AG04450 (cell line): Measurements from ENCODE around the gene PIKFYVE. TPM values are rescaled to one million over a fixed set of nuclear protein-coding genes. Genes with fewer than 3 reads are reported as not detected.

Source experiments
- CTCF ChIA-PET: fragments of 300-600, 350-600 bp; formaldehyde crosslinking; extraction: SDS; loops from one replicate; lab custom pipeline; 2022; ENCODE audit warnings: antibody characterized with exemption, inconsistent platforms; lab: Charles Lee
- POLR2A ChIA-PET: fragments of 350-600 bp; formaldehyde crosslinking; extraction: SDS; loops from one replicate; lab custom pipeline; 2021; ENCODE audit warnings: antibody characterized with exemption, inconsistent platforms; lab: Yijun Ruan, JAX
- DNase-seq: peaks from one replicate; pipeline ENCODE4 v3.0.0-alpha.2; 2011; ENCODE audit warnings: low read depth, low spot score
- H3K27ac ChIP-seq: one replicate; pipeline ENCODE4 v1.5.1; 2012; ENCODE audit warnings: low read depth, low read length, control low read depth
- H3K27me3 ChIP-seq: one replicate; pipeline ENCODE4 v1.6.0; 2012; ENCODE audit warnings: low read length; ENCODE audit not compliant: control insufficient read depth, insufficient read depth
- H3K4me3 ChIP-seq: 2 replicates; pipeline ENCODE4 v1.5.1; 2011; ENCODE audit warnings: mild to moderate bottlenecking, low read depth, low read length, control low read depth
- H3K9me3 ChIP-seq: 2 replicates; pipeline ENCODE4 v1.5.1; 2012; ENCODE audit warnings: low read length; ENCODE audit not compliant: control insufficient read depth, insufficient read depth
- polyA plus RNA-seq: library from polyadenylated mRNA; depleted of rRNA; stranded (reverse); fragments of >200 nt; gene quantifications from 2 replicates; pipeline ENCODE4 v1.2.3, GENCODE V29; 2011
- TF ChIP-seq, protein P1 (sequence below): IDR thresholded peaks from 2 replicates; pipeline ENCODE4 v1.5.1; 2011; ENCODE audit warnings: low read depth, low read length, control low read depth, inconsistent platforms

Gene PIKFYVE
- polyA plus RNA-seq, 1 experiment, result 23.8 TPM

GRCh38 chr2:208358758-208359631, 92.9 kb downstream of the PIKFYVE start:
- H3K27me3 ChIP-seq, result no peaks in the 10 kb centered on the region
- H3K4me3 ChIP-seq, result no peak overlapping the region
- POLR2A ChIA-PET, result no interaction called here
- H3K27ac ChIP-seq, result no peak overlapping the region
- TF ChIP-seq, protein P1, sequence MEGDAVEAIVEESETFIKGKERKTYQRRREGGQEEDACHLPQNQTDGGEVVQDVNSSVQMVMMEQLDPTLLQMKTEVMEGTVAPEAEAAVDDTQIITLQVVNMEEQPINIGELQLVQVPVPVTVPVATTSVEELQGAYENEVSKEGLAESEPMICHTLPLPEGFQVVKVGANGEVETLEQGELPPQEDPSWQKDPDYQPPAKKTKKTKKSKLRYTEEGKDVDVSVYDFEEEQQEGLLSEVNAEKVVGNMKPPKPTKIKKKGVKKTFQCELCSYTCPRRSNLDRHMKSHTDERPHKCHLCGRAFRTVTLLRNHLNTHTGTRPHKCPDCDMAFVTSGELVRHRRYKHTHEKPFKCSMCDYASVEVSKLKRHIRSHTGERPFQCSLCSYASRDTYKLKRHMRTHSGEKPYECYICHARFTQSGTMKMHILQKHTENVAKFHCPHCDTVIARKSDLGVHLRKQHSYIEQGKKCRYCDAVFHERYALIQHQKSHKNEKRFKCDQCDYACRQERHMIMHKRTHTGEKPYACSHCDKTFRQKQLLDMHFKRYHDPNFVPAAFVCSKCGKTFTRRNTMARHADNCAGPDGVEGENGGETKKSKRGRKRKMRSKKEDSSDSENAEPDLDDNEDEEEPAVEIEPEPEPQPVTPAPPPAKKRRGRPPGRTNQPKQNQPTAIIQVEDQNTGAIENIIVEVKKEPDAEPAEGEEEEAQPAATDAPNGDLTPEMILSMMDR, result no peak
- no peak for DNase-seq
- peaks cover 18% of the 10 kb centered on the region for H3K9me3 ChIP-seq
- CTCF ChIA-PET, result interaction anchor here (0.7 to 2.5 kb wide), 2 partner anchors 15 to 318 kb away, joined by 3 to 8 read pairs; no protein-coding TSS in a partner anchor

DNA sequence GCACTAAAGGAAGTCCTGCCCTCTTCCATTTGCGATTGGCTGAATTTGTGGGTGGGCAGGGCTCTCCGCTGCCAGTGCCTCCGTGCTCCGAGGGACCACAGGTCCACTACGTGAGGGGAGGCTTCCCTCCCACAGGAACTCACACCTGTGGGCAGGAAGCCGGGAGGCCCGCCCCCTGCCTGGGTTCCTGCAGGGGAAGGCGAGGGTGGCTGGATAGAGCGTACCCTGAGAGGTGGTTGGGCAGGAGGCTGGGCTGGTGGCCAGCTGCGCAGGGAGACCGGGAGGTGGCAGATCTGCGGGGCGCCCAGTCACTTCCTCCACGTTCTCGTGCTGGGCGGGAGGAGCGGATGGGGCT, 93.6 kb downstream of the PIKFYVE start:
- POLR2A ChIA-PET, result no interaction called here
- H3K27ac ChIP-seq, result no peak overlapping the region
- no peak for DNase-seq
- H3K4me3 ChIP-seq, result no peak overlapping the region
- CTCF ChIA-PET, result no interaction called here
- H3K27me3 ChIP-seq, result no peaks in the 10 kb centered on the region
- TF ChIP-seq, protein P1, result no peak
- peaks cover 18% of the 10 kb centered on the region for H3K9me3 ChIP-seq

DNA sequence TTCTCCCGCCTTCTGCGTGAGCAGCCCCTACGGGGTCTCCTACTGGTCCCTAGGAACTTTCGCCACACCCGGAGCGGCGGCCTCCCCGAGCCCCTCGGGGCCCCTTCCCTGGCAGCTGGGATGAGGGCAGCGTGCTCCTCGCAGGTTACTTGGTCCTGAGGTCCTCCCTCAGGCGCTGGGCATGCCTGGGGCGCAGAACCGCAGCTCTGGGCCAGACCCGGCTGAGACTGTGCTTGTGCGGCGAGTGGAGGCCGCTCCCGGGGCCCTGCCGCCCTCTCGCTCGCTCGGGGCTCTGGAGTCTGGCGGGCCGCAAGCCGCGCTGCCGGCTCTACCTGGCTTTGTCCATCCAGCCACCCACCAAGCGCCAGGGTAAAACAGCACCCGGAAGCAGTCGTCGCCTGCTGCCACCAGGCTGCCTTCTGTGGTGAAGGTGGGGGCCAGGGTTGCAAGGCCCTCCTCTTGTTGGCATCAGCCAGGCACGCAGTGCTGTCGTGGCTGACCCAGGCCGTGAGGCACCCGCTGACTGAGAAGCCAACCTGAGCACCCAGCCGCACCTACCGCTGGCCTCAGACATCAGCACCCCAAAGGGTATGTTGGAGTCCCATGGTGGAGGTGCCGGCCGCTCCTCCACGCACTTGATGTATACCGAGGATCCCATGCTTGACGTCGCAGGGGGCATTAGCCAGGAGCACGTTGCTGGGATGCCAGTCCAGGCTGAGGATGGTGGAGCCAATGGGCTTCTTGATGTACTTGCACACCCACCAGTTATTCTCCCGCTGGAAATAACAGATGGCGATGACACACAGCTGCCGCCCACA, 94.4 kb downstream of the PIKFYVE start:
- TF ChIP-seq, protein P1, result no peak
- Histone ChIP-seq H3K4me3 (no peak overlapping the region), H3K9me3 (peaks cover 18% of the 10 kb centered on the region), H3K27ac (no peak overlapping the region), H3K27me3 (no peaks in the 10 kb centered on the region)
- ChIA-PET CTCF (no interaction called here), POLR2A (interaction anchor here (1.4 kb wide), 1 partner anchor 10 kb away, joined by 4 read pairs; no protein-coding TSS in a partner anchor)
- no peak for DNase-seq

DNA sequence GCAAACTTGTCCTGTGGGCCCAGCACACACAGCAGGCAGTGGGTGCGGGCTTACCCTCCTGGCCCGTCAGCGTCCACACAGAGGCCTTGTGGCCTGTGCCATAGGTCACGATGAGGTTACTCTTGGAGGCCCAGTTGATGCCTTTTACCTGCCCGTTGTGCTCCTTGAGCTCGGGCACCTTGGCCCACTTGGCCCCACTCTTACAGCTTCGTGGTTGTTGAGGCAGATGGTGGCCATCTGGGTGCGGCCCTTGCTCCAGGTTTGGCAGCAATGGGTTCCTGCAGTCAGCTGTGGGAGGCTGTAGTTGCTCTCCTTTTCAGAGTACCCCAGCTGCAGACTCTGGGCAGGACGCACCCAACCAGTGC, 95.0 kb downstream of the PIKFYVE start:
- H3K27ac ChIP-seq, result no peak overlapping the region
- no peak overlapping the region for H3K4me3 ChIP-seq
- H3K27me3 ChIP-seq, result no peaks in the 10 kb centered on the region
- CTCF ChIA-PET, result no interaction called here
- no peak for DNase-seq
- TF ChIP-seq, protein P1, result no peak
- peaks cover 18% of the 10 kb centered on the region for H3K9me3 ChIP-seq
- POLR2A ChIA-PET, result interaction anchor here (1.4 kb wide), 1 partner anchor 11 kb away, joined by 4 read pairs; no protein-coding TSS in a partner anchor
